Measurements from ENCODE around the gene ZC3H13. TPM values are rescaled to one million over a fixed set of nuclear protein-coding genes. Genes with fewer than 3 reads are reported as not detected.
A peak's percentile ranks its signal among the peaks of the same experiment; 100 is the strongest.

Gene ZC3H13
- 43.3 and 47.0 TPM in 2 replicates for total RNA-seq (2013; cell fraction: nucleolus; rRNA removed)
- total RNA-seq (2014; rRNA removed) (16.1 and 18.6 TPM in 2 replicates), total RNA-seq (2014; rRNA removed; fragmentation: Illumina TruSeq; extraction: Trizol) (27.5 and 29.7 TPM in 2 replicates), total RNA-seq (2021) (37.7 and 42.8 TPM in 2 replicates), polyA plus RNA-seq (2011; rRNA removed) (10.0 and 12.3 TPM in 2 replicates), polyA plus RNA-seq (2014; fragmentation: Illumina TruSeq; extraction: Trizol) (50.0 and 62.5 TPM in 2 replicates), polyA plus RNA-seq (2014; fragmentation: Nextera tagmentation; extraction: Ambion mirVana) (10 to 100 TPM; 18.7 to 23.4 TPM), polyA plus RNA-seq (2014; rRNA removed) (16.9 and 19.5 TPM in 2 replicates), polyA plus RNA-seq (2016; fragmentation: Nextera tagmentation; extraction: Ambion mirVana) (10 to 100 TPM; 52.5 to 55.9 TPM), polyA minus RNA-seq (2011; rRNA and poly(A)+ RNA removed) (8.0 and 16.0 TPM in 2 replicates), Bru-seq, nascent RNA (percentile 89 among the genes with signal in this experiment), BruChase-seq, experiment 1, labeled RNA remaining after a 6-hour chase (percentile 86 among the genes with signal in this experiment), BruChase-seq, experiment 2, labeled RNA remaining after a 2-hour chase (percentile 88 among the genes with signal in this experiment)
- 11.3 TPM for polyA plus RNA-seq (2011; ENCODE audit: low read depth)
- polyA plus RNA-seq (2011; cell fraction: cytosol; rRNA removed), result 4.8 and 5.6 TPM in 2 replicates
- polyA plus RNA-seq (2011; cell fraction: nucleus; rRNA removed), result 7.9 and 15.9 TPM in 2 replicates
- 22.4 and 23.1 TPM in 2 replicates for polyA plus RNA-seq (2012)
- polyA minus RNA-seq (2011; cell fraction: cytosol; rRNA and poly(A)+ RNA removed), result 4.1 and 6.3 TPM in 2 replicates
- polyA minus RNA-seq (2011; cell fraction: nucleus; rRNA and poly(A)+ RNA removed), result 9.8 and 15.8 TPM in 2 replicates
- long read RNA-seq, experiment 1, partial matches to known transcripts, result 21 of 36 reads
- long read RNA-seq, experiment 1, other reads (novel, unspliced or antisense), result 15 of 36 reads
- long read RNA-seq, experiment 2, partial matches to known transcripts, result 112 of 148 reads
- long read RNA-seq, experiment 2, other reads (novel, unspliced or antisense), result 36 of 148 reads

DNA sequence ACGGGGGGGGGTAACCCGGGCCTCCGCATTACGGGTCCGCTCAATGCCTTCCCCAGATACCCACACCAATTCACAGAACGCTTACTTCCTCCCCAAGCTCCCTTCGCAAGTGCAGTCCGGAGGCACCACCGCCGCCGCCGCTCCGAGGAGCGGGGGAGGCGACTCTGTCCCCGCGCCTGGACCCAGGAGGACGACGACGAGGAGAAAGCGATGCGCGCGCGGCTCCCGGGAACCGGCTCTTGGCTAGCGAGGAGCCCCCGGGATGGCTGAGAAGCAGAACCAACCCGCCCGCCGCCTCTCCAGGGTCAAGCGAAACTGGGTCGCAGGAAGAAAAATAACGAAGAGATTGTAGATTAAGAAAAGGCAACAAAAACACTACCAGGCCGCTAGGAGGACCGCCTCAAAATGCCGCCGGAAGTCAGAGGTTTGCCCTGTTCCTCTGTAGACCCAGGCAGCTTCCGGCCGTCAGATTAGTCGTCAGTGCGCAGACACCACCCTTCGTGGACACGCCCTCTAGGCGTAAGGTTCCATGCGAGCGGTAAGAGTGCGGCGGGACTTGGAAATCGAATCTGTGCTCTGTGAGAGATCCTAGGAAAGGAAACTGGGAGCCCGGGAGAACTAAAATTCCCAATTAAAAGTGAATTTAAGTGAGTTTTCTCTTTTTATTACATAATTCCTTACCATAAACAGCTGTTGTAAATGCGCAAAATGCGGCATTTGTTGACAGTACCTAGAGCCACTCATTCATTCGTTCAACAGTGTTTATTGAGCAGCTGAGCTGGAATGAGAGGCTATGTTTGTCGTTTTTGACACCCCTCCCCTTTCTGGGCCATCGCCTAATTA is at the start of gene ZC3H13:
TSS of gene ZC3H13 (minus strand) at position 428 of the 843 bp plus-strand sequence. CDS start 7,239 bp downstream, outside the sequence.
- peak within 1 kb of the TSS; percentile 97 for H3K4me2 ChIP-seq (ENCODE audit: control insufficient read depth, insufficient read depth)
- peak within 1 kb of the TSS; percentile 94 for H2AFZ ChIP-seq (ENCODE audit: control insufficient read depth, low read depth, low read length)
- RAD21 ChIA-PET (ENCODE audit: unreplicated experiment), result interaction anchor here (0.6 kb wide), 1 partner anchor 260 kb away, joined by 4 read pairs; no protein-coding TSS in a partner anchor
- ATAC-seq, result peak; percentile 97
- CTCF ChIA-PET, result interaction anchor here (1.4 kb wide), 1 partner anchor 9 kb away, joined by 4 read pairs; no protein-coding TSS in a partner anchor
- no peaks in the 10 kb centered on the region; the same call in 2 of the 3 replicates for H3K9me3 ChIP-seq (replicated peaks; ENCODE audit: control insufficient read depth, insufficient read depth, low read length)
- under 1% methylated on average over 57 of the region's 57 CpGs for WGBS (ENCODE audit: insufficient coverage, insufficient replicate concordance, low lambda C conversion rate, missing lambda C conversion rate)
- H3K9ac ChIP-seq (ENCODE audit: control insufficient read depth, insufficient read depth, low read length), result peak within 1 kb of the TSS; percentile 95
- in situ Hi-C loops (cut with MboI), result no loop called here
- peak within 1 kb of the TSS; percentile 91 for H3K27ac ChIP-seq (ENCODE audit: control insufficient read depth, insufficient read depth)
- no TSS peak for BruUV-seq (replicated peaks)
- no peaks in the 10 kb centered on the region for H3K4me1 ChIP-seq (ENCODE audit: control insufficient read depth, insufficient read depth, low read length)
- POLR2A ChIA-PET, result interaction anchor here (0.6 to 1.0 kb wide), 9 partner anchors 13 to 252 kb away, joined by 3 to 11 read pairs (median 3); no protein-coding TSS in a partner anchor
- peaks cover 54% of the 10 kb centered on the region for H3K79me2 ChIP-seq (ENCODE audit: control insufficient read depth, insufficient read depth, low read length)
- no peaks in the 10 kb centered on the region for H3K27me3 ChIP-seq (replicated peaks in 1 of 2; ENCODE audit: control insufficient read depth in 2 of 2, insufficient read depth in 2 of 2, low read length in 1 of 2)
- FAIRE-seq, result peak; percentile 98
- intact Hi-C loops (cut with micrococcal nuclease; ENCODE audit: unreplicated experiment), result loop anchor here (2.0 to 5.0 kb wide), 3 partner anchors 48 to 130 kb away; partner anchors contain the start of gene LCP1
- peak within 1 kb of the TSS; percentile 95 for H3K4me3 ChIP-seq
- DNase-seq (ENCODE audit: low read depth, low spot score), result peak; percentile 69
- H4K20me1 ChIP-seq (ENCODE audit: control insufficient read depth, insufficient read depth), result no peaks in the 10 kb centered on the region
- SMC1A ChIA-PET (ENCODE audit: uncharacterized antibody, unreplicated experiment), result interaction anchor here (0.7 to 2.2 kb wide), 4 partner anchors 10 to 60 kb away, joined by 3 to 6 read pairs (median 4); no protein-coding TSS in a partner anchor
- H3K36me3 ChIP-seq (ENCODE audit: control insufficient read depth in 2 of 2, insufficient read depth in 2 of 2, low read length in 1 of 2), result no peaks in the 10 kb centered on the region
- no peak for TF ChIP-seq USF2 (IDR thresholded peaks at IDR 0.05; ENCODE audit: borderline replicate concordance, low read depth, low read length)
- TF ChIP-seq MTA2 (IDR thresholded peaks at IDR 0.05; ENCODE audit: low read depth), result no peak
- TF ChIP-seq, protein P1, sequence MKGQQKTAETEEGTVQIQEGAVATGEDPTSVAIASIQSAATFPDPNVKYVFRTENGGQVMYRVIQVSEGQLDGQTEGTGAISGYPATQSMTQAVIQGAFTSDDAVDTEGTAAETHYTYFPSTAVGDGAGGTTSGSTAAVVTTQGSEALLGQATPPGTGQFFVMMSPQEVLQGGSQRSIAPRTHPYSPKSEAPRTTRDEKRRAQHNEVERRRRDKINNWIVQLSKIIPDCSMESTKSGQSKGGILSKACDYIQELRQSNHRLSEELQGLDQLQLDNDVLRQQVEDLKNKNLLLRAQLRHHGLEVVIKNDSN (IDR thresholded peaks at IDR 0.05; ENCODE audit: borderline replicate concordance, extremely low read length, insufficient read depth, low read depth, low read length), result no peak
- TF ChIP-seq ZBTB11 (CRISPR knock-in tag; IDR thresholded peaks at IDR 0.05), result no peak
- TF ChIP-seq YBX1 (IDR thresholded peaks at IDR 0.05), result no peak
- TF ChIP-seq, protein P2, sequence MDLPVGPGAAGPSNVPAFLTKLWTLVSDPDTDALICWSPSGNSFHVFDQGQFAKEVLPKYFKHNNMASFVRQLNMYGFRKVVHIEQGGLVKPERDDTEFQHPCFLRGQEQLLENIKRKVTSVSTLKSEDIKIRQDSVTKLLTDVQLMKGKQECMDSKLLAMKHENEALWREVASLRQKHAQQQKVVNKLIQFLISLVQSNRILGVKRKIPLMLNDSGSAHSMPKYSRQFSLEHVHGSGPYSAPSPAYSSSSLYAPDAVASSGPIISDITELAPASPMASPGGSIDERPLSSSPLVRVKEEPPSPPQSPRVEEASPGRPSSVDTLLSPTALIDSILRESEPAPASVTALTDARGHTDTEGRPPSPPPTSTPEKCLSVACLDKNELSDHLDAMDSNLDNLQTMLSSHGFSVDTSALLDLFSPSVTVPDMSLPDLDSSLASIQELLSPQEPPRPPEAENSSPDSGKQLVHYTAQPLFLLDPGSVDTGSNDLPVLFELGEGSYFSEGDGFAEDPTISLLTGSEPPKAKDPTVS (IDR thresholded peaks at IDR 0.05; ENCODE audit: low read depth, low read length), result no peak
- no peak for TF ChIP-seq TCF12 (IDR thresholded peaks at IDR 0.05; ENCODE audit: low read depth, low read length)
- peak; percentile 65; the same call in 1 of the 2 replicates for TF ChIP-seq SPI1 (IDR thresholded peaks at IDR 0.05; ENCODE audit: borderline replicate concordance, insufficient read depth, low read depth, low read length)
- TF ChIP-seq SMC3 (IDR thresholded peaks at IDR 0.05; ENCODE audit: borderline replicate concordance, low read length), result no peak
- no peak for TF ChIP-seq FOXK2 (IDR thresholded peaks at IDR 0.05)
